Nephron progenitor cell (in vitro differentiated cells): ENCODE measurements around the gene RPL3.

ENCODE experiments used
- DNase-seq: peaks from one replicate; pipeline ENCODE4 v3.0.0; 2021
- H3K27ac Mint-ChIP-seq: 2 replicates; pipeline ENCODE4 v1.8.0; 2021; ENCODE audit warnings: mild to moderate bottlenecking, moderate library complexity, mixed read lengths
- H3K27me3 Mint-ChIP-seq: 2 replicates; pipeline ENCODE4 v1.8.0; 2021; ENCODE audit warnings: mild to moderate bottlenecking, low read depth, mixed read lengths; ENCODE audit not compliant: poor library complexity
- H3K36me3 Mint-ChIP-seq: 2 replicates; pipeline ENCODE4 v1.8.0; 2021; ENCODE audit warnings: low read depth, mixed read lengths
- H3K4me1 Mint-ChIP-seq: 2 replicates; pipeline ENCODE4 v1.8.0; 2021; ENCODE audit warnings: mixed read lengths
- H3K4me3 Mint-ChIP-seq: 2 replicates; pipeline ENCODE4 v1.8.0; 2021; ENCODE audit warnings: mild to moderate bottlenecking, moderate library complexity, mixed read lengths
- H3K9me3 Mint-ChIP-seq: 2 replicates; pipeline ENCODE4 v1.8.0; 2021; ENCODE audit warnings: mild to moderate bottlenecking, moderate library complexity, mixed read lengths
- CTCF ChIP-seq: fragments of 200-600 bp; sonication (generic); IDR thresholded peaks from 2 replicates; pipeline ENCODE4 v1.5.0; 2021; ENCODE audit warnings: antibody characterized with exemption

RPL3 gene

GRCh38 chr22:39317084-39317774, 2.2 kb downstream of the RPL3 start:
- Mint-ChIP-seq H3K4me3 (peak overlapping the region; percentile 100), H3K4me1 (peaks cover 57% of the 10 kb centered on the region)
- TF ChIP-seq CTCF, result no peak

GRCh38 chr22:39316440-39317083, 2.9 kb downstream of the RPL3 start:
- Mint-ChIP-seq H3K4me1 (peaks cover 57% of the 10 kb centered on the region), H3K36me3 (peaks cover 73% of the 10 kb centered on the region), H3K27ac (peak overlapping the region; percentile 81), H3K9me3 (no peaks in the 10 kb centered on the region), H3K27me3 (peaks cover 2% of the 10 kb centered on the region), H3K4me3 (peak overlapping the region; percentile 100)
- peak; percentile 75 for TF ChIP-seq CTCF
- DNase-seq, result peak; percentile 76

More at GRCh38 chr22:39317084-39317774, 2.2 kb downstream of the RPL3 start:
- H3K27me3 Mint-ChIP-seq, result peaks cover 4% of the 10 kb centered on the region
- H3K27ac Mint-ChIP-seq, result peak overlapping the region; percentile 100
- no peaks in the 10 kb centered on the region for H3K9me3 Mint-ChIP-seq
- H3K36me3 Mint-ChIP-seq, result peaks cover 66% of the 10 kb centered on the region
- DNase-seq, result no peak

GRCh38 chr22:39315389-39315788, 4.0 kb downstream of the RPL3 start:
- no peak for DNase-seq
- H3K36me3 Mint-ChIP-seq, result peaks cover 76% of the 10 kb centered on the region
- H3K4me3 Mint-ChIP-seq, result peak overlapping the region; percentile 40
- TF ChIP-seq CTCF, result no peak
- peaks cover 57% of the 10 kb centered on the region for H3K4me1 Mint-ChIP-seq
- H3K27me3 Mint-ChIP-seq, result peaks cover 2% of the 10 kb centered on the region
- H3K27ac Mint-ChIP-seq, result peak overlapping the region; percentile 88
- H3K9me3 Mint-ChIP-seq, result no peaks in the 10 kb centered on the region

GRCh38 chr22:39314251-39314971, 5.0 kb downstream of the RPL3 start:
- H3K9me3 Mint-ChIP-seq, result no peaks in the 10 kb centered on the region
- peaks cover 66% of the 10 kb centered on the region for H3K4me1 Mint-ChIP-seq
- H3K27ac Mint-ChIP-seq, result peak overlapping the region; percentile 64
- no peak for TF ChIP-seq CTCF
- peaks cover 4% of the 10 kb centered on the region for H3K27me3 Mint-ChIP-seq
- H3K36me3 Mint-ChIP-seq, result peaks cover 81% of the 10 kb centered on the region
- DNase-seq, result no peak
- no peak overlapping the region for H3K4me3 Mint-ChIP-seq

GRCh38 chr22:39313258-39314001, 6.0 kb downstream of the RPL3 start:
- Mint-ChIP-seq H3K36me3 (peaks cover 76% of the 10 kb centered on the region), H3K27ac (peak overlapping the region; percentile 94), H3K27me3 (peaks cover 7% of the 10 kb centered on the region), H3K9me3 (no peaks in the 10 kb centered on the region), H3K4me1 (peaks cover 66% of the 10 kb centered on the region), H3K4me3 (peak overlapping the region; percentile 10)
- no peak for TF ChIP-seq CTCF
- no peak for DNase-seq
